Stimulated activated naive CD4-positive, alpha-beta T cell (primary cell): ENCODE data around the gene SURF6.
"Not testable (repeated sequence)": the region's sequence is repeated elsewhere in the genome, so short reads cannot be mapped to it uniquely, and the experiment has no call there.

Experiments
- DNase-seq, 6 experiments: peaks; one replicate each; lab custom pipeline; 2025; lab: John Stamatoyannopoulos, UW

Gene SURF6

GRCh38 chr9:133347985-133348717, 12.2 kb upstream of the SURF6 start, which contains the start of the genes MED22 and RPL7A:
TSS of gene MED22 (minus strand) at chr9:133348131. CDS start at chr9:133346662, 1,469 bp downstream.
TSS of gene RPL7A (plus strand) at chr9:133348218. CDS start at chr9:133348244, 26 bp downstream.
- peak; percentile 85 to 92 (median 90) for DNase-seq

- peak in 5 of 6 experiments; percentile 39 to 67 (median 59) for DNase-seq
Measured at GRCh38 chr9:133347515-133347984, 11.6 kb upstream of the SURF6 start.

GRCh38 chr9:133346021-133346785, 10.2 kb upstream of the SURF6 start:
- no peak for DNase-seq

GRCh38 chr9:133345596-133345995, 9.6 kb upstream of the SURF6 start:
- no peak for DNase-seq

- no peak for DNase-seq
Measured at GRCh38 chr9:133344979-133345378, 9.0 kb upstream of the SURF6 start.

GRCh38 chr9:133344071-133344470, 8.1 kb upstream of the SURF6 start:
- DNase-seq: no peak

GRCh38 chr9:133342570-133342969, 6.6 kb upstream of the SURF6 start:
- no peak for DNase-seq

GRCh38 chr9:133342069-133342406, 6.0 kb upstream of the SURF6 start:
- no peak for DNase-seq

GRCh38 chr9:133341369-133342068, 5.5 kb upstream of the SURF6 start:
- no peak for DNase-seq

- no peak for DNase-seq
Measured at GRCh38 chr9:133340916-133341315, 4.9 kb upstream of the SURF6 start.

GRCh38 chr9:133340256-133340655, 4.3 kb upstream of the SURF6 start:
- DNase-seq: no peak

GRCh38 chr9:133339641-133340040, 3.7 kb upstream of the SURF6 start:
- no peak for DNase-seq

- not testable (repeated sequence) for DNase-seq
Measured at GRCh38 chr9:133334888-133335287, 1.1 kb downstream of the SURF6 start.

- DNase-seq: no peak
Measured at GRCh38 chr9:133334161-133334560, 1.8 kb downstream of the SURF6 start.

- DNase-seq: no peak
Measured at GRCh38 chr9:133333566-133333965, 2.4 kb downstream of the SURF6 start.

GRCh38 chr9:133333011-133333410, 3.0 kb downstream of the SURF6 start:
- no peak for DNase-seq

- DNase-seq: no peak
Measured at GRCh38 chr9:133332381-133332730, 3.6 kb downstream of the SURF6 start.

- DNase-seq: no peak
Measured at GRCh38 chr9:133331641-133332380, 4.2 kb downstream of the SURF6 start.

GRCh38 chr9:133331221-133331620, 4.8 kb downstream of the SURF6 start:
- no peak for DNase-seq

GRCh38 chr9:133329306-133330156, 6.5 kb downstream of the SURF6 start:
- DNase-seq: not testable (repeated sequence)
